ENCODE results near the gene SLC15A3. TPM values are rescaled to one million over a fixed set of nuclear protein-coding genes. Genes with fewer than 3 reads are reported as not detected.

The SLC15A3 gene
- total RNA-seq, 1 donor from 2014 or later, result 6.2 TPM

DNA sequence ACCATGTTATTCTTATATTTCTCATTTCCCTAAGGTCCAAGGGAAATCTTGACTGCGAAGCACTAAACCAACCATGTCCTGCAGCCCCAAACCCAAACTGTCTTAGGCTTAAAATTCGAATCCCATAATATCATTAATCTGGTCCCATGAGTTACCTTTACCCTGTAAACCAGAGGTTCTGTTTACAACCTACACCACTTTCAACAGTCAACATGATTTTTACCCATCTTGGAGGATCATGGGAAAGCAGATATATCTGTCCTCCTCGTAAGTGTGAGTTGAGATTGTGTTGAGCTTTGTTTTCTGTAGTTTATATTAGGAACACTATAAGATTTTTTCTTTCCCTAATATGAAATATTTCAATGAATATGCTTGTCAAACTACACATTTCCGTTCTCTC, 52.0 kb downstream of the SLC15A3 start:
- H3K4me3 Mint-ChIP-seq (ENCODE audit: low read depth), result no peak overlapping the region
- TF ChIP-seq, protein P1, sequence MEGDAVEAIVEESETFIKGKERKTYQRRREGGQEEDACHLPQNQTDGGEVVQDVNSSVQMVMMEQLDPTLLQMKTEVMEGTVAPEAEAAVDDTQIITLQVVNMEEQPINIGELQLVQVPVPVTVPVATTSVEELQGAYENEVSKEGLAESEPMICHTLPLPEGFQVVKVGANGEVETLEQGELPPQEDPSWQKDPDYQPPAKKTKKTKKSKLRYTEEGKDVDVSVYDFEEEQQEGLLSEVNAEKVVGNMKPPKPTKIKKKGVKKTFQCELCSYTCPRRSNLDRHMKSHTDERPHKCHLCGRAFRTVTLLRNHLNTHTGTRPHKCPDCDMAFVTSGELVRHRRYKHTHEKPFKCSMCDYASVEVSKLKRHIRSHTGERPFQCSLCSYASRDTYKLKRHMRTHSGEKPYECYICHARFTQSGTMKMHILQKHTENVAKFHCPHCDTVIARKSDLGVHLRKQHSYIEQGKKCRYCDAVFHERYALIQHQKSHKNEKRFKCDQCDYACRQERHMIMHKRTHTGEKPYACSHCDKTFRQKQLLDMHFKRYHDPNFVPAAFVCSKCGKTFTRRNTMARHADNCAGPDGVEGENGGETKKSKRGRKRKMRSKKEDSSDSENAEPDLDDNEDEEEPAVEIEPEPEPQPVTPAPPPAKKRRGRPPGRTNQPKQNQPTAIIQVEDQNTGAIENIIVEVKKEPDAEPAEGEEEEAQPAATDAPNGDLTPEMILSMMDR (IDR thresholded peaks at IDR 0.05; ENCODE audit: unreplicated experiment), result no peak
- no peak for DNase-seq (ENCODE audit: low spot score, unreplicated experiment)
- no peaks in the 10 kb centered on the region for H3K9me3 Mint-ChIP-seq (ENCODE audit: low read depth)
- peaks cover 6% of the 10 kb centered on the region for H3K4me1 Mint-ChIP-seq (ENCODE audit: low read depth)
- no peaks in the 10 kb centered on the region for H3K27me3 Mint-ChIP-seq
- H3K27ac Mint-ChIP-seq, result peak overlapping the region; percentile 41
- peaks cover 15% of the 10 kb centered on the region for H3K36me3 Mint-ChIP-seq (ENCODE audit: insufficient read depth)

DNA sequence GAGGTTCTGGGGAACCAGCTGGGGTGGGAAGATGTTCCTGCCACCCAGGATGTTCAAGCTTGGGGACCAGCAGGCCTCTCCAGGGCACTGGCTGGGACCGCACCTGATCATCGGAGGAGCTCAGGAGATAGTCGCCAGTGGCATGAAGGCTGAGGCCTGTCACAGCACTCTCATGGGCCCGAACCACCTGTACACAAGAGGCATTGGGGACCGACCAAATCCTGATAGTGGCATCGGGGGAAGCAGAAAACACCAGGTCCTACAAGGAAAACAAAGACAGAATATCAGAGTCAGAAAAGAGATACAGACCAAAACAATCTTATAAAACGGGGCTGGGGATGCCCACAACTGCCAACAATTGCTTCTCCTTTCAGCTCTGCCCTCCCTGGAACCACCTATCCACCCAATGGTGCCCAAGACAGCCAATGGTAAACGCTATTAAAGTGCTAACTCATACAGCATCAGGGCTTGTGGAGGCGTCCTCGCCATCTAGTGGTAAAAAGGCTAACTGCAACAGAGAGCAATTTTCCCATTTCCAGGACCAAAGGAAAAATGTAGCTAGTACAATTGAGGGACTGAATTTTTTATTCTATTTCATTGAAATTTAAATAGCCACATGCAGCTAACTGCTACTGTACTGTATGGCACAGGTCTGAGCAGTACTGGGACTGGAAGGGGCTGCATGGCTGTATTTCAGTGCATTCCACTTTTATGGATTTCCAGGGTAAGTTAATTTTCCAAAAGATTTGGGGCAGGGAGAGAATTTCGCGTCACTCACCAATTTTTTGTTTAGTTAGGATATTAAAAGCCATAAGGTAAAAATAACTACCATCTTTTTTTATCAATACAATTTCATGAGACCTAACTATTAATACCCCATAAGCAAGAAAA, 52.7 kb downstream of the SLC15A3 start:
- H3K27ac Mint-ChIP-seq, result no peak overlapping the region
- H3K27me3 Mint-ChIP-seq, result no peaks in the 10 kb centered on the region
- TF ChIP-seq, protein P1 (IDR thresholded peaks at IDR 0.05; ENCODE audit: unreplicated experiment), result peak; percentile 92
- no peak overlapping the region for H3K4me3 Mint-ChIP-seq (ENCODE audit: low read depth)
- peaks cover 3% of the 10 kb centered on the region for H3K4me1 Mint-ChIP-seq (ENCODE audit: low read depth)
- peaks cover 18% of the 10 kb centered on the region for H3K36me3 Mint-ChIP-seq (ENCODE audit: insufficient read depth)
- DNase-seq (ENCODE audit: low spot score, unreplicated experiment), result no peak
- no peaks in the 10 kb centered on the region for H3K9me3 Mint-ChIP-seq (ENCODE audit: low read depth)

DNA sequence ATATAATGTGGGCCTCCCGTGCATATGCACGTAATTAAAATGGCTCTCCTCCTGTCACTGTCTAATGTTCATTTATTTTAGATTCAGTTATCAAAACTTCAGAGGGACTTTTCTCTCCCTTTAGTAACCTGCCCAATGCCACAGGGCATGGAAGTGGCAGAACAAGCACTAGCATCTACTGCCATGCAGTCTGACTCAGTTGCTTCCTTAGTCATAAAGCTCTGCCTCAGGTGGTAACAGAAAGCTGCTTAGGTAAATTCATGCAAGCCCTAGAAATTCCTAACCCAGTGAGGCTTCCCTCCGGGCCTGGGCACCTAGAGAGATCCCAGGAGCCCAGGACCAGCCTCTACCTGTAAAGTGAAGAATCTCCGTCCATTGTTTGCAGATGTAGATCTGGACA, 54.5 kb downstream of the SLC15A3 start:
- peaks cover 19% of the 10 kb centered on the region for H3K36me3 Mint-ChIP-seq (ENCODE audit: insufficient read depth)
- no peaks in the 10 kb centered on the region for H3K4me1 Mint-ChIP-seq (ENCODE audit: low read depth)
- TF ChIP-seq, protein P1 (IDR thresholded peaks at IDR 0.05; ENCODE audit: unreplicated experiment), result no peak
- H3K4me3 Mint-ChIP-seq (ENCODE audit: low read depth), result no peak overlapping the region
- no peak overlapping the region for H3K27ac Mint-ChIP-seq
- no peaks in the 10 kb centered on the region for H3K27me3 Mint-ChIP-seq
- no peaks in the 10 kb centered on the region for H3K9me3 Mint-ChIP-seq (ENCODE audit: low read depth)
- DNase-seq (ENCODE audit: low spot score, unreplicated experiment), result no peak

DNA sequence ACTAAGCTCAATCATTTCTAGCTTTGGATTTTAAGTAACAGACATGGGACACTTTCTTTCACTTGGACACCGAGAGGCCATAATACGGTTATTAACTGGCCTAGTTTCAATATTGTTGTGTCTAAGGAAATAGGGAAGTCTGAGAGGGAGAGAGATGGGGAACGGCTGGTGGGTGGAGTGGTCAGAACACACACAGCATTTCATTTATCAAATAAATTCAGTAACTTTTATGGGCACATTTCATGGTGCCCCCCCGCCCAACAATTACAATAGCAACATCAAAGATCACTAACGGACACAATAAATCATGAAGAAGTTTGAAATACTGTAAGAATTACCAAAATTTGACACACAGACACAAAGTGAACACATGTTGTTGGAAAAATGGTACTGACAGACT, 56.3 kb downstream of the SLC15A3 start:
- TF ChIP-seq, protein P1 (IDR thresholded peaks at IDR 0.05; ENCODE audit: unreplicated experiment), result no peak
- DNase-seq (ENCODE audit: low spot score, unreplicated experiment), result no peak
- Mint-ChIP-seq H3K4me1 (ENCODE audit: low read depth) (no peaks in the 10 kb centered on the region), H3K4me3 (ENCODE audit: low read depth) (no peak overlapping the region), H3K36me3 (ENCODE audit: insufficient read depth) (peaks cover 16% of the 10 kb centered on the region), H3K27me3 (no peaks in the 10 kb centered on the region), H3K9me3 (ENCODE audit: low read depth) (no peaks in the 10 kb centered on the region), H3K27ac (no peak overlapping the region)

DNA sequence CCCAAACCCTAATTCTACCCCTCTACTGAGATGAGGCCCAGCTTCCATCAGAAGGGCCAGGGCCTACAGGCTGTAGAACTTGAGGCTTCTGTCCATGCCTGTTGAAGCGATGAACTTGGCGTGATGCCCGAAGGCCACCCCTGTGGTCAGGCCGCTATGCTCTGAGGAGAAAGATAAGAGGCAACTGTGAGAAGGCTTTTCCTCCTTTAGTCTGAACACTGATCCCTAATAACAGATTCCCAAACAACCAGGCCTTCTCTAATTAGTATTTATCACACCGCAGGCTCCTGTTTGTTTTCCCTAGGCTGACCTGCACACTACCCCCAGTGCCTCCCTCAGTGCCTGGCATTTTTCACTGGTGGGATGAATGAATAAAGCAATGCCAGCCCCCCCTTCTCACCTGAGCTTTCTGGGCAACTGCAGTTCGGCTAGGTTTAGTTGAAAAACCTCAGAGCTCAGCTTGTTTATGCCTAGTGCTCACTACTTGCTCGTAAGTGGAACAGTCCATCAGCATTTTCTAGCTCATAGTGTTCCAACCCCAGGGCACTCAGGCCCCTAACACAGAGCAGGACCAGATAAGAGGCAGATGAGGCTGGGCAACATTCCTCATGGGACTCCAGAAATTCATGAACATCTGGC, 60.8 kb downstream of the SLC15A3 start:
- Mint-ChIP-seq H3K4me1 (ENCODE audit: low read depth) (peaks cover 7% of the 10 kb centered on the region), H3K4me3 (ENCODE audit: low read depth) (no peak overlapping the region), H3K27me3 (no peaks in the 10 kb centered on the region), H3K27ac (peak overlapping the region; percentile 67), H3K9me3 (ENCODE audit: low read depth) (no peaks in the 10 kb centered on the region), H3K36me3 (ENCODE audit: insufficient read depth) (peaks cover 11% of the 10 kb centered on the region)
- TF ChIP-seq, protein P1 (IDR thresholded peaks at IDR 0.05; ENCODE audit: unreplicated experiment), result no peak
- no peak for DNase-seq (ENCODE audit: low spot score, unreplicated experiment)
